ENCODE data around the gene KDM4C. TPM values are rescaled to one million over a fixed set of nuclear protein-coding genes. Genes with fewer than 3 reads are reported as not detected.

KDM4C gene
- total and polyA plus RNA-seq, 2 of the 4 experiments (the other 2 are of a cell fraction): 11.8 to 23.8 TPM

- Histone ChIP-seq H2BK120ac (ENCODE audit: low read depth, low read length) (no peak overlapping the region), H3K4me1 (ENCODE audit: control insufficient read depth, insufficient read depth, low read length) (no peaks in the 10 kb centered on the region), H3K27me3 (ENCODE audit: control insufficient read depth, insufficient read depth, low read length) (peaks cover 2% of the 10 kb centered on the region), H3K23ac (ENCODE audit: low read depth, low read length) (no peak overlapping the region), H3K36me3 (ENCODE audit: control insufficient read depth, insufficient read depth, low read length) (no peaks in the 10 kb centered on the region), H3K9ac (ENCODE audit: low read depth, low read length) (no peak overlapping the region), H3K9me3 (ENCODE audit: control insufficient read depth, insufficient read depth, low read length) (peaks cover 4% of the 10 kb centered on the region; the same call in 1 of the 2 replicates), H2BK5ac (ENCODE audit: low read depth, low read length, poor library complexity, severe bottlenecking) (no peak overlapping the region), H2BK15ac (ENCODE audit: low read depth, low read length) (no peak overlapping the region), H4K91ac (ENCODE audit: insufficient read depth, low read depth, low read length) (no peak overlapping the region), H3K4me2 (ENCODE audit: low read depth, low read length) (no peak overlapping the region), H3K9me1 (ENCODE audit: insufficient read depth, low read length) (no peaks in the 10 kb centered on the region), H2AK5ac (ENCODE audit: low read depth, low read length) (no peak overlapping the region), H3K4me3 (ENCODE audit: insufficient read depth, low read depth, low read length) (no peak overlapping the region), H3K14ac (replicated peaks; ENCODE audit: low read depth, low read length) (no peak overlapping the region), H2AFZ (replicated peaks; ENCODE audit: low read length, poor library complexity) (no peak overlapping the region), H4K8ac (ENCODE audit: low read depth in 2 of 2, low read length in 2 of 2) (no peak overlapping the region), H3K56ac (ENCODE audit: extremely low read depth, insufficient read depth, low read length) (no peak overlapping the region), H3K4ac (ENCODE audit: low read depth, low read length) (no peak overlapping the region), H3K18ac (ENCODE audit: low read depth, low read length) (no peak overlapping the region), H3K79me1 (ENCODE audit: low read depth in 1 of 2, low read length in 2 of 2) (no peaks in the 10 kb centered on the region), H4K5ac (ENCODE audit: low read depth, low read length) (no peak overlapping the region), H2BK20ac (ENCODE audit: low read depth, low read length) (no peak overlapping the region), H2AK9ac (replicated peaks; ENCODE audit: low read depth, low read length, poor library complexity) (no peak overlapping the region), H4K20me1 (ENCODE audit: insufficient read depth, low read length) (no peaks in the 10 kb centered on the region), H3K27ac (ENCODE audit: insufficient read depth, low read length) (no peak overlapping the region)
- WGBS, 2 experiments (ENCODE audit: extremely low coverage in 2 of 2, insufficient read length in 1 of 2): 60% methylated on average over 2 of the region's 4 CpGs; no CpG with 5 or more reads in 1 of the 2 experiments
- BruUV-seq (replicated peaks): no TSS peak
- ChIA-PET CTCF (no interaction called here), POLR2A (ENCODE audit: unreplicated experiment) (no interaction called here)
- TF ChIP-seq NFE2L2 (IDR thresholded peaks at IDR 0.05; ENCODE audit: low read depth, low read length) (no peak), MXI1 (IDR thresholded peaks at IDR 0.05; ENCODE audit: borderline replicate concordance, low read depth, low read length) (no peak), CTCF (conservative IDR thresholded peaks at IDR 0.05; ENCODE audit: low read depth, low read length) (no peak), MAZ (IDR thresholded peaks at IDR 0.05; ENCODE audit: borderline replicate concordance, low read depth, low read length) (no peak), MAFK (IDR thresholded peaks at IDR 0.05; ENCODE audit: low read depth, low read length) (no peak), ELK1 (IDR thresholded peaks at IDR 0.05; ENCODE audit: borderline replicate concordance, low read depth, low read length) (no peak), RFX5 (IDR thresholded peaks at IDR 0.05; ENCODE audit: low read depth, low read length) (no peak), RAD21 (IDR thresholded peaks at IDR 0.05; ENCODE audit: low read length) (no peak), BHLHE40 (IDR thresholded peaks at IDR 0.05; ENCODE audit: low read depth, low read length) (no peak), POLR2A (IDR thresholded peaks at IDR 0.05; ENCODE audit: low read depth, low read length) (no peak), RCOR1 (IDR thresholded peaks at IDR 0.05; ENCODE audit: insufficient replicate concordance, low read length) (no peak), FOS (IDR thresholded peaks at IDR 0.05; ENCODE audit: low read depth, low read length) (no peak), USF2 (IDR thresholded peaks at IDR 0.05; ENCODE audit: low read depth, low read length) (no peak), CEBPB (IDR thresholded peaks at IDR 0.05; ENCODE audit: low read depth, low read length) (no peak)
- in situ Hi-C loops (cut with MboI; ENCODE audit: low sequenced_read_pairs): no loop called here
- intact Hi-C loops (cut with micrococcal nuclease): no loop called here
- ATAC-seq (ENCODE audit: low read depth): no peak
- dilution Hi-C loops (cut with HindIII; ENCODE audit: low sequenced_read_pairs, unreplicated experiment): no loop called here
- DNase-seq: no peak
These were observed 434.5 kb downstream of the KDM4C start for GRCh38 chr9:7192266-7192665.
